Right lobe of liver (tissue), 4 donors: Measurements from ENCODE around the gene PPCS.

Experiments
- CTCF ChIP-seq, 4 donors: fragments of 200-600 bp in 3 of 4; fragments of 450-650 bp in 1 of 4; IDR thresholded peaks; one replicate each; pipeline versions ENCODE4 v1.5.1 to v1.8.0; 2016 to 2022; ENCODE audit warnings: antibody characterized with exemption in 4 of 4, mild to moderate bottlenecking in 2 of 4
- POLR2A ChIP-seq: fragments of 450-650 bp; IDR thresholded peaks from one replicate; pipeline ENCODE4 v1.6.1; 2017; ENCODE audit warnings: antibody characterized with exemption, mild to moderate bottlenecking
- donor health status: DM: no; HTN: no; CAD: no.
- donor health status: DM: no; HTN: no; CAD: no.
- donor health status: DM: no; HTN: yes; CAD: no.

- TF ChIP-seq CTCF (IDR thresholded peaks at IDR 0.05) = no peak
- no peak for TF ChIP-seq POLR2A
Observed at GRCh38 chr1:42424201-42424600, 32.1 kb upstream of the PPCS start.
